ENCODE data around the gene RBX1. TPM values are rescaled to one million over a fixed set of nuclear protein-coding genes. Genes with fewer than 3 reads are reported as not detected.

RBX1 gene
- polyA plus RNA-seq, 1 experiment, result 104 TPM

- Histone ChIP-seq H3K9me3 (ENCODE audit: control insufficient read depth, insufficient read depth, low read length) (no peaks in the 10 kb centered on the region; the same call in 1 of the 2 replicates), H3K4me3 (ENCODE audit: low read depth, low read length) (no peak overlapping the region), H3K27me3 (ENCODE audit: control insufficient read depth, insufficient read depth, low read length) (no peaks in the 10 kb centered on the region), H3K27ac (ENCODE audit: low read depth, low read length) (no peak overlapping the region)
- POLR2A ChIA-PET, result no interaction called here
- CTCF ChIA-PET, result no interaction called here
- no peak for DNase-seq (ENCODE audit: low read depth, low spot score)
- no peak for TF ChIP-seq CTCF (IDR thresholded peaks at IDR 0.05; ENCODE audit: low read depth, low read length)
Measured at GRCh38 chr22:40939202-40939601, 12.0 kb upstream of the RBX1 start.

GRCh38 chr22:40951795-40952605 is 822 bp downstream of the RBX1 start:
- peak overlapping the region; percentile 71 for H3K27ac ChIP-seq (ENCODE audit: low read depth, low read length)

GRCh38 chr22:40953471-40953870 is 2.3 kb downstream of the RBX1 start:
- H3K27ac ChIP-seq (ENCODE audit: low read depth, low read length), result no peak overlapping the region
- CTCF ChIA-PET, result no interaction called here
- no peaks in the 10 kb centered on the region for H3K9me3 ChIP-seq (ENCODE audit: control insufficient read depth, insufficient read depth, low read length)
- no peak for DNase-seq (ENCODE audit: low read depth, low spot score)
- TF ChIP-seq CTCF (IDR thresholded peaks at IDR 0.05; ENCODE audit: low read depth, low read length), result no peak
- POLR2A ChIA-PET, result no interaction called here
- peak overlapping the region; percentile 3; the same call in 1 of the 2 replicates for H3K4me3 ChIP-seq (ENCODE audit: low read depth, low read length)
- H3K27me3 ChIP-seq (ENCODE audit: control insufficient read depth, insufficient read depth, low read length), result no peaks in the 10 kb centered on the region

More at GRCh38 chr22:40951795-40952605, 822 bp downstream of the RBX1 start:
- no peak for TF ChIP-seq CTCF (IDR thresholded peaks at IDR 0.05; ENCODE audit: low read depth, low read length)
- ChIA-PET CTCF (interaction anchor here (1.4 kb wide), 1 partner anchor 30 kb away, joined by 8 read pairs; no protein-coding TSS in a partner anchor), POLR2A (interaction anchor here (0.6 to 2.1 kb wide), 13 partner anchors 9 to 140 kb away, joined by 3 to 32 read pairs (median 5); partner anchors contain the start of genes EP300, ST13 and XPNPEP3)
- no peaks in the 10 kb centered on the region for H3K9me3 ChIP-seq (ENCODE audit: control insufficient read depth, insufficient read depth, low read length)
- no peaks in the 10 kb centered on the region for H3K27me3 ChIP-seq (ENCODE audit: control insufficient read depth, insufficient read depth, low read length)
- no peak for DNase-seq (ENCODE audit: low read depth, low spot score)
- H3K4me3 ChIP-seq (ENCODE audit: low read depth, low read length), result peak overlapping the region; percentile 91

- DNase-seq (ENCODE audit: low read depth, low spot score), result no peak
- Histone ChIP-seq H3K27ac (ENCODE audit: low read depth, low read length) (no peak overlapping the region), H3K27me3 (ENCODE audit: control insufficient read depth, insufficient read depth, low read length) (no peaks in the 10 kb centered on the region), H3K9me3 (ENCODE audit: control insufficient read depth, insufficient read depth, low read length) (no peaks in the 10 kb centered on the region), H3K4me3 (ENCODE audit: low read depth, low read length) (no peak overlapping the region)
- ChIA-PET CTCF (no interaction called here), POLR2A (no interaction called here)
- no peak for TF ChIP-seq CTCF (IDR thresholded peaks at IDR 0.05; ENCODE audit: low read depth, low read length)
Measured at GRCh38 chr22:40954113-40954512, 2.9 kb downstream of the RBX1 start.

GRCh38 chr22:40955571-40955970 is 4.4 kb downstream of the RBX1 start:
- Histone ChIP-seq H3K27ac (ENCODE audit: low read depth, low read length) (no peak overlapping the region), H3K4me3 (ENCODE audit: low read depth, low read length) (no peak overlapping the region), H3K9me3 (ENCODE audit: control insufficient read depth, insufficient read depth, low read length) (no peaks in the 10 kb centered on the region), H3K27me3 (ENCODE audit: control insufficient read depth, insufficient read depth, low read length) (no peaks in the 10 kb centered on the region)
- ChIA-PET CTCF (no interaction called here), POLR2A (interaction anchor here (0.6 kb wide), 1 partner anchor 150 kb away, joined by 6 read pairs; no protein-coding TSS in a partner anchor)
- no peak for DNase-seq (ENCODE audit: low read depth, low spot score)
- TF ChIP-seq CTCF (IDR thresholded peaks at IDR 0.05; ENCODE audit: low read depth, low read length), result no peak

All from AG04450 (cell line).